HG03103 (cell line): ENCODE data around the gene CILP.
"Not testable (repeated sequence)": the region's sequence is repeated elsewhere in the genome, so short reads cannot be mapped to it uniquely, and the experiment has no call there.

ENCODE experiments used
- ATAC-seq: cut with Tn5 transposase; IDR thresholded peaks from one replicate; pipeline ENCODE4 v1.9.1; 2021; ENCODE audit warnings: low read depth; ENCODE audit not compliant: unreplicated experiment

Gene CILP, protein sequence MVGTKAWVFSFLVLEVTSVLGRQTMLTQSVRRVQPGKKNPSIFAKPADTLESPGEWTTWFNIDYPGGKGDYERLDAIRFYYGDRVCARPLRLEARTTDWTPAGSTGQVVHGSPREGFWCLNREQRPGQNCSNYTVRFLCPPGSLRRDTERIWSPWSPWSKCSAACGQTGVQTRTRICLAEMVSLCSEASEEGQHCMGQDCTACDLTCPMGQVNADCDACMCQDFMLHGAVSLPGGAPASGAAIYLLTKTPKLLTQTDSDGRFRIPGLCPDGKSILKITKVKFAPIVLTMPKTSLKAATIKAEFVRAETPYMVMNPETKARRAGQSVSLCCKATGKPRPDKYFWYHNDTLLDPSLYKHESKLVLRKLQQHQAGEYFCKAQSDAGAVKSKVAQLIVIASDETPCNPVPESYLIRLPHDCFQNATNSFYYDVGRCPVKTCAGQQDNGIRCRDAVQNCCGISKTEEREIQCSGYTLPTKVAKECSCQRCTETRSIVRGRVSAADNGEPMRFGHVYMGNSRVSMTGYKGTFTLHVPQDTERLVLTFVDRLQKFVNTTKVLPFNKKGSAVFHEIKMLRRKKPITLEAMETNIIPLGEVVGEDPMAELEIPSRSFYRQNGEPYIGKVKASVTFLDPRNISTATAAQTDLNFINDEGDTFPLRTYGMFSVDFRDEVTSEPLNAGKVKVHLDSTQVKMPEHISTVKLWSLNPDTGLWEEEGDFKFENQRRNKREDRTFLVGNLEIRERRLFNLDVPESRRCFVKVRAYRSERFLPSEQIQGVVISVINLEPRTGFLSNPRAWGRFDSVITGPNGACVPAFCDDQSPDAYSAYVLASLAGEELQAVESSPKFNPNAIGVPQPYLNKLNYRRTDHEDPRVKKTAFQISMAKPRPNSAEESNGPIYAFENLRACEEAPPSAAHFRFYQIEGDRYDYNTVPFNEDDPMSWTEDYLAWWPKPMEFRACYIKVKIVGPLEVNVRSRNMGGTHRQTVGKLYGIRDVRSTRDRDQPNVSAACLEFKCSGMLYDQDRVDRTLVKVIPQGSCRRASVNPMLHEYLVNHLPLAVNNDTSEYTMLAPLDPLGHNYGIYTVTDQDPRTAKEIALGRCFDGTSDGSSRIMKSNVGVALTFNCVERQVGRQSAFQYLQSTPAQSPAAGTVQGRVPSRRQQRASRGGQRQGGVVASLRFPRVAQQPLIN

DNA sequence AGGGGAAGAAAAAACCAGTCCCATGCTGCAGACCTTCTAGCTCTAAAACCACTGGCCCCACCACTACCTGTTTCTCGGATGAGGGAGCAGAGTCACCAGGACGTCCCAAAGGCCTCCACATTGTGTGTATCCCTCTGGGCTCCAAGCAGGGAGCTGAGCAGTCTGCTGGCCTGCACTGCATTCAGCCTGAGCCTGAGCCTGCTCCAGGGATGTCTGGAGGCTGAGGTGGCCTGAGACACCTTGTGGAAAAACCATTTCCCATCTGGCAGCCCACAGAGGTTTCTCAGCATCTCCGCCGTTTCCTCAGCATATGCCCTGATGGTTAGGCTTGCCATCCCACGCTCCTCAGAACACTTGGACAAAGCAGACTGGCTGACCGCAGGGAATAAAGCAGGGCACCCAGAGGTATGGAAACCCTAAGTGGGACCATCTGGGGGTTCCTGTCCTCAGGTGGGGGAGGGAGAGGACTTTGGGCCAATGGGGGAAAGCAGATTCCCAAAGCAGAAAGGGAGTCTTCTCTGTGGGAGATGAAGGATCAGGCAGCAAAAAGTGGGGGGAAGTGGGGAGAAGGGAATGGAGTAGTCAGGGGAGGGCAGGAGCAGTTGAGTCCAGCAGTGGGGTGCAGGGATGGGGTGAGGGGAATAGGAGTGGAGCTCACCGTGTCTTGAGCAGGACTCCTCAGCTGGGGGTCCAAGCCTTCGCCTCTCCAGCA is at the start of gene CILP:
Gene CILP, minus strand, starts transcription at position 704 of the 712 bp plus-strand sequence. CDS start 1,718 bp downstream, outside the sequence.
- ATAC-seq: no peak

DNA sequence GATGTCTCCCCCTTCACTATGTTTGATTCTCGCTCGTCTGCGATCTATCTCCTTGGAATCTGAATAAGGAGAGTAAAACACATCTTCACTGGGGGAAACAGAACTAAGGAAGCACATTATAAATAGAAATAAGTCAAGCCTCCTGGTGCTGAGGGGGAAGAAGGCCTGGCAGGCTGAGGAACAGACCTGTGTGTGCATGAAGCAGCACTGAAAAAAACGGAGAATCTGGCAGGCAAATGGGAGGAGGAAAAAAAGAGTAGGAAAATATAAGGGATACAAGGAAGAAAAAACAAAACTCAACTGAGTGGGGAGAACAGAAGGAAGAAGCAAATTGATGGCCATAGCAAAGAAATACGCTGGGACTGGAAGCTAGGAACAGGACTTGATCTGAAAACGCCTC is 49.7 kb upstream of the CILP start:
- no peak for ATAC-seq

DNA sequence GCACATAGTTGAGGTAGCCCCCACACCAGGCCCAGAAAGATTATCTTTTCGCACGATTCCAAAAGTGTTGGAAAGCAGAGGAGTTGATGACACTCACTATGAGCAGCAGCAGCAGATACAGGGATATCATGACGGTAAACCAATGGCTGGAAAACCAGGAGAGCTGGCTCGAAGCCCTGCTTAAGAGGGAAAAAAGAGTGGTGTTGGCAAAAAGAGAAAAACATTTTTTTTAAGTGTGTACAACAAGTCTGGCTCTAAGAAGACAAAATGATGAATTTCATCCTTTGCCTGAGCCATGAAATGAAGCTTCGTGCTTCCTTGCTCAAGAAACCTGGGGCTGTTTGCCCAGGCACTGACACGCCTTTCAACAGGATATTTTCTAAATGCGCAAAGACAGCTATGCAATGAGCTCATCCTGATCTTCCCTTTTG is 48.1 kb upstream of the CILP start:
- ATAC-seq: no peak

DNA sequence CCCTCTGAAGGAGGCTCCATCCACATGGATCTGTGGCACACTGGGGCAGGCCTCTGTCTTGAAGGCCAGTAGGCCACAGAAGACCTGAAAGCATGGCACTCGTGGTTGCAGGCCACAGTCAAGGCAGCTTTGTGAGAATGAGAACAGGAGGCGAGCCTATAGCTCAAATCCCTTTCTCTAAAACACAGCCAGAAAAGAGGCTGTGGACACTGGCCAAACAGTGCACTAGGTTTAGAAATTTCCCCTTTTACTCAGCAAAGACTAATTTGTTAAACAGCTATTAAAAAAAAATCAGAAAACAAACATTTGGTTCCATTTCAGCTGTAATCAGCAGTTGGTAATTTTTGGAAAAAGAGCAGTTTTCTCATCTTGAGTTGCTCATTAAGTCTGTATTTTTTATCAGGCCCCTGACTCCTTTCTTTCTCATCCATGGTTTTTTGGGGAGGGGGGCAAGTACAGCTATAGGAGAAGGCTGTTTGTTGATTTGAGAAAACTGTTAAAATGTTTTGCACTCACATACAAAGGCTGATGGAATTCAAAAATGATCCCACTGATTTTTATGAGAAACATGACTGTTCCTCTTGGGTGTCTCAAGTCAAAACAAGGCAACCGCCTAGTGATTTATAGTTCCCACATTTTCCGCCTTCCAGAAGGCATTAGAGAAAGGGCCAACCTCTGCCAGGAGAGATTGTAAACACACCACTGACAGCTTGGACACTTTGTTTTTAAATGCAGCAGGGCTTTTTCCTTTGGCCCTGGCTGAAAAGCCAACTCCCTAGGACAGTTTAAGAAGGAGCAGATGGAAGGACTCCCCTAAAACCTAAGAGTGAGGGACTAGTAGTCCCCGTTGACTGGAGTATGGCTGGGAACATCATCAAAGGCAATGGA is 47.3 kb upstream of the CILP start:
- ATAC-seq: no peak

DNA sequence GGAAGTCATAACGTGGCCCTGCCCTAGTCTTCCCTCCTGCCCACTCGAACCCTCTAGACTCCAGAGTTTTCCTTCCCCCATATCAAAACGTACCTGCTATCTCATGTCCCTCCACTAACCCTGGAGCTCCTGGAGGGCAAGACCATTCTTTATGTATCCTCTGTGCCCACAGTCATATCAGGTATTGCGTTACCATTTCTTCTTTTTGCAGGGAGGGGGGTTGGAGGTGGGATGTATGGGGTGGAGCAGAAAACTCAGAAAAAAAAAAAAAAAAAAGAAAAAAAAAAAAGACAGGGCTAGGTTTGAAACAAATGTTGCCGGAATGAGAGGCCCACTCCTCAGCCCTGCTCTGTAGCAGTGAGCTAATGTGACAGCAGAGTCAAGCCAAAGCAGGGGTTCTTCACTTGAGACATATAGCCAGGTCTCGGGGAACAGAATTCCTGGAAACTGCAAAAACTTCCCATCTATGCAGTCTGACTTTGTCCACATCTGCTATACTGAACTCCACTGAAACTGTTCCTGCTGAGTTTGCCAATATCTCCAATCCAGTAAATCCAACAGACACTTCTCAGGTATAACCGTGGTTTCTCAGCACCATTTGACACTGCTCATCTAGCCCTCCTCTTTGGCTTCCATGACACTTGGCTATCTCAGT is 44.3 kb upstream of the CILP start:
- no peak for ATAC-seq

DNA sequence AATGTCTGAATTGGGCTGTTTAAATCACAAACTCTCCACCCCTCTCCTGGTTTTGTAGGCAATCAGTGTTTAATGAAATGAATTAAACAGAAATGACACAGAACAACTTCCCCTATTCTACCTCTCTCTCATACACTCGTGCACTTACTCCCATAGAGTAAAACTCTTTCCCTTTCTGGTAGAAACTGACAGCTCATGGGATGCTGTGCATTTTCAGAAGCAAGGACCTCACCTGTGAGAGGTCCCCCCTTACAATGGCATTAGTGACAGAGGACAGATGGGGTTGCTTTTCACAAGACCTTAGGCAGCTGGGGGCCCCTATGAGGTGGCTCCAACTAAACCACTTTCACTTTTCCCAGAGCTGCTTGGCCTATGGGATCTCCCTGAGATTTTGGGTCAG is 43.5 kb upstream of the CILP start:
- ATAC-seq: no peak

DNA sequence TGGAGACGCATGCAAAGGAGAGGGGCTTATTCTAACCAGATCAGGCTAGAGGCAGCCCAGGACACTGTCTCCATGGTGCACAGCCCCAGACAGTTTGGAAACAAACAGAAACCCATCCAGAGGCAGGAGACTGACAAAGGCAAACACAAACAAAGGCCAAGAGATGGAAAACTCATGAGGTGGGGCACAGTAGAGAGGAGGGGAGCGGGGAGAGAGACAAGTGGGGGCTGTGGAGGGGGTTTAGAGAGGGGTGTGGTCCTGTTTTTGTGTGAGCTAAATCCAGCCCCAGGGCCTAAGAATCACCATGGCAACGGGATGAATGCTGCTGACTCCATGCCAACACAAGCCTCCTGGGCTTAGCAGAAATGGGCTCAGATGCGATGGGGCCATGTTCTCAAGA is 43.1 kb upstream of the CILP start:
- no peak for ATAC-seq

DNA sequence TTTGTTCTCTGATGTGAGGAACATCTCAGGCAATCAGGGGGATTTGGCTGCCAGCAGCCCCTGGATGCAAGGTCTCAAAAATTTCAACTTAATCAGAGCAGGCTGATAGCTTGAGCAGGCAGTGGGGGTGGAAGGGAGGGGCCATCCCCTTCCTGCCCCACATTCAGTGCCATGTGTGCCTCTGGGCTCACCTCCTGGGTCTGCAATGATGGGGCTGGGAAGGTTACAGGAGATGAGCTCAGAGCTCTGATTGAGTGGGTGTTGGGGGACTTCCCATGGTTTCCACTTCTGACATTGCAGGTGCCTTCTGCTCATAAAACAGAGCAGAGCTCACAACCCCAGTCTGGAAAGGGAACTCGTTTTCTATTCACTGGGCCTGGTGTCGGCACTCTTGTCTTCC is 38.4 kb upstream of the CILP start:
- ATAC-seq: no peak

DNA sequence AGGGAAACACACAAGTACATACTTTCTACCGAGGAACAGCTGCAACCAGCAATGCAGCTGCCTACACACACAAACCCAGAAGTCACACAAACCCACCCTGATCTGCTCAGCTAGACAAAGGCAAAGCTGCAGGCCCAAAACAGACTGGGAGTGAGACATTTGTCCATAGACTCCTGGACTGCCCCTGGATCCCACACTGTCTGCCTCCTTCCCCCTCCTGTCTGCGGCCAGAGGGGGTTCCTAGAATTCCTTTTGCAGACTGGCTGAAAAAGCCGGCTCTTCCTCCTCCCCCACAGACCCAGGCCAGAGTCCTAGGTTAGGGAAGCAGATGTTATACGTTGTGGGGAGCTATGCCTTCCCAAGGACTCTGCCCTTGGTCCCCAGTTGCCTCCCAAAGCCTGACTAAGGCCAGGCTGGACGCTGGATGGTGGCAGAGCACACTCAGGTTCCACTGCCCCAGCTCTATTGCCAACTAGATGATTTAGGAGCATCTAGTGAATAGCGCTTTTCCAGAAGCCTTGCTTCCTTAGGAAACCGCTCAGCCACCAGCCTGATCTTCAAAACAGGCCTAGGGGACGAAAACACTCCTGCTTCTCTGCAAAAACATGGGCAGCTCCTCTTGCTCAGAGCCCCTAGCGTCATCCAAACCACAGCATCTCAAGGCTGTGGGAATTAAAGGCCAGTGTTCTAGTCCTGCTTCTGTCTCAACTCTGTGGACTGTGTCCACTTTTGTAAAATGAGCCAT is 37.4 kb upstream of the CILP start:
- ATAC-seq: no peak

DNA sequence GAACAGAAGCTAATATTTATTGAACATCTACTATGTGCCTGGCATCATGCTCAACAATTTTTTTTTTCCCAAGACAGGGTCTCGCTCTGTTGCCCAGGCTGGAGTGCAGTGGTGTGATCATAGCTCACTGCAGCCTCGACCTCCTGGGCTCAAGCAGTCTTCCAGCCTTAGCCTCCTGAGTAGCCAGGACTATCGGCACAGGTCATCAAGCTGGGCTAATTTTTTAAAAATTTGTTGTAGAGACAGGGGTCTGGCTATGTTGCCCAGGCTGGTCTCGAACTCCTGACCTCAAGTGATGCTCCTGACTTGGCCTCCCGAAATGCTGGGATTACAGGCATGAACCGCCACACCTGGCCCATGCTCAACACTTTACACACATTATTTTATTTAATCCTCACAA is 35.7 kb upstream of the CILP start:
- ATAC-seq: no peak

DNA sequence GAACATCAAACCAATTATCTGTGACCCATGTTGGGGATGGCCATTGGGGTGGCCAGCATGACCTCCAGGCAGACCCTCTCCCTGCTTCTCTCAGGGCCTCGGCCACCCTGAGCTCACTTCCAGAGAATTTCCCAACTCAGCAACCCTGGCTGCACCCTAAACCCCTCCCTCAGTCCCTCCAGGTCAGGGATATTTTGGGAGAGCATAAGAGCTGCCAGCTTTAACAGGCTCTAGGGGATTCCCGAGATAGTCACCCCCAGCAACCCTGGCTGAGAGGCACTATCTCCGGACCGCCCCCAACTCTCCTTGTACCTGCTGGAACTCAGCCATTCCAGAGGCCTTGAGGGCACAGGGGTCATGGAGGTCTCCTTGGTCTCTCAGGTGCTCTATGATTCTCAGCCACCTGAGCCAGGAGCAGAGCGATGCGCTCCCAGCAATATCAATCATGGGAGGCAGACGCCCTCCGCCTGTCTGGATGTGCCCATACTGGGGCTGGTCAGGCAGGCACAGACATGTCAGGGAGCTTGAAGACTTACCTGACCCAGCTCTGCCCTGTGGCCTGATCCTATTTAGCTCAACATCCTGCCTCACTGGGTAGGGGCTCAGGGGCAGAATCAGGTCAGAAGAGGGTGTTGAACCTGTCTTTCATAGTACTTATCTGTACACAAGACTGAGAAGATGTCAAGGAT is 34.9 kb upstream of the CILP start:
- ATAC-seq: no peak

DNA sequence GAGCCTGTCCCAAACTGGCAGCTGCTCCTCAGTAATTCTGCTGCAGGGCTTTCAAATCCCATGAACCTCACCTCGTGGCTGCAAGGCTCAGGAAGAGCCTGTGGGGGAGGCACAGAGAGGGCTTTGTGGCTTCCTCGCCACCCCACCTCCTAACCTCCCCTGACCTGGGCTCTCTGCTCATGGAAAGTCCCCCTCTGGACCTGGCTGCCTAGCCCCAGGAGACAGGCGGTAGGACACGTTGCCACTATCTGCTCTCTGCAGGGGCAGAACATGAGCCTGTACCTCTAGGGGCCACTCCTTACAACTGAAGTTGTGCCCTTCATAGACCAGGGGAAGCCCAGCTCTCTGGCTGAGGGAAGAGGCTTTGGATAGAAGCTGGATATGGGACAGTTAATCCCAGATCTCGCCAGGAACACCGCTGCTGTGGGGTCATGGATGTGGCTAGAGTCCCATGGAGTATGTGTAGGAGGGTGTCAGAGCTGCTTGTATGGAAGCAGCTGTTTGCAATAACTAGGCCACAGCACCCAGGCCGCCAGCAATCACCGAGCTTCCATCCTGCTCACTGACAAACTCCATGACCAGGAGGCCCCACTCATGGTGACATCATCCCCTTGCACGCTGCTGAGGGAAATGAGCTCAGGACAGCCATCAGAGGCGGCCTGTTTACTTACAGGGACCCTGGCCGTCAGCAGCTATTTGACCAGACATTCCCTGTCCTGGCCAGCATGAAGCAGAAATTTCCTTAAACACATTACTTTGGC is 34.0 kb upstream of the CILP start:
- ATAC-seq: no peak

DNA sequence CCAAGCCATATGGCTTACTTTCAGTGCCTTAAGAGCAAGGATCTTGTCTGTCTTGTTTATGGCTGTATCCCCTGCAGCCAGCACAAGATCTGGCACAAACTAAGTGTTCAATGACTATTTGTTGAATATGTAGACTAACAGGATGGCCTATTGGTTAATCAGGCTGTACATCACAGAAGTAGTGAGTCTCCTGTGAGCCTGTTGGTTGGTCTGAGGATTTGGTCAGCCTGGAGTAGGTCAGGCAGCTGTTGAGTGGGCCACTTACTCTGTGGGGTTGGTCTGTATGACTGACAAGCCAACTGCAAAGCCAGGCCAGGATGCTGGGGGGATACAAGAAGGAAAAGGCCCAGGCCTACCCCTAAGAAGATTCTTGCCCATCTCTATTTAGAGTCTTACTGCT is 33.4 kb upstream of the CILP start:
- ATAC-seq: no peak

DNA sequence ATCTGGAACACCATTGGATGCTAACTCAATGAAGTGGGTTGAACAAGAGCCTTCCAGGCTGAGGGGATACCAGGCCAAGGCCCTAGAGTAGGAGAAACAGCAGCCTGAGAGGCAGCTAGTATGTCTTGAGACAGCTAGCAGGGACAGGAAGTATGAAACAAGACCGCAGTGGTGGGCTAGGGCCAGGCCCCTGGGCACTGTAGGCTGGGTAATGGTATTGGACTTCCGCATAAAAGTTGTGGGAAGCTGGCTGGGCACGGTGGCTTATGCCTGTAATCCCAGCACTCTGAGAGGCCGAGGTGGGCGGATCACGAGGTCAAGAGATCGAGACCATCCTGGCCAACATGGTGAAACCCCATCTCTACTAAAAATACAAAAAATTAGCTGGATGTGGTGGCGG is 25.2 kb upstream of the CILP start:
- not testable (repeated sequence) for ATAC-seq

DNA sequence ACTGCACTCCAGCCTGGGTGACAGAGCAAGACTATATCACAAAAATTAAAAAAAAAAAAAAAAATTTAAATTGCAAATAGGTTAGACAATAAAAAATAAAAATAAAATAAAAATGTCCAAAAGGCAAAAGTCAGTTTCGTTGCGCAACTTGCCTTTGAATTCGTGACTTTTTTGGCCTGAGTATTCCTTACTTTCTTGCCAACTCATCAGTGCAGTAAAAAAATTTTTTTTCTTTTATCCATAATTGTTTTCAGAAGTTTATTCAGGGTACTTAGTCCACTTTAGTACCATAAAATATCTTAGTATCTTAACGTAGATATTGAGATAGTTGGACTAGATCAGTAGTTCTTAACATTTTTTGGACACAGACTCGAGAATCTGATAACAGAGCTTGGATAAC is 22.4 kb upstream of the CILP start:
- ATAC-seq: no peak

DNA sequence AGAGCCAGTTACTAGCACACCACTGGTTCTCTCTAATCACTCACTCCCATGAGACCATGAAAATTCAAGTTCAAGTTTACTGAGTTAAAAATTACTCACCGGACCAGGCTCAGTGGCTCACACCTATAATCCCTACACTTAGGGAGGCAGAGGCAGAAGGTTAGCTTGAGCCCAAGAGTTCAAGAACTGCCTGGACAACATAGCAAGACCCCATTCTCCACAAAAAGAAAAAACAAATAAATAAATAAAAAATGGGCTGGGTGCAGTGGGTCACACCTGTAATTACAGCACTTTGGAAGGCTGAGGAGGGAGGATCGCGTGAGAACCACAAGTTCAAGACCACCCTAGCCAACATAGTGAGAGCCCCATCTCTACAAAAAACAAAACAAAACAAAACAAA is 21.2 kb upstream of the CILP start:
- no peak for ATAC-seq

DNA sequence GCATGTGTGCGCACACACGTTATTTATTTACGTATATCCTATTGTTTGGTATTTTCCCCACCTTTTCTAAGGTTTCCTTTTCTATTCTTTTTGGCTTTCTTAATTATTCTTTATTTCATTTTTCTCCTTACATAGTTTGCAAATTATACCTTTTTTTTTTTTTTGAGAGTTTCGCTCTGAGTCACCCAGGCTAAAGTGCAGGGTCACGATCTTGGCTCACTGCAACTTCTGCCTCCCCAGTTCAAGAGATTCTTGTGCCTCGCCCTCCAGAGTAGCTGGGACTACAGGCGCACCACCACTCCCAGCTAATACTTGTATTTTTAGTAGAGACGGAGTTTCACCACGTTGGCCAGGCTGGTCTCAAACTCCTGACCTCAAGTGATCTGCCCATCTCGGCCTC is 20.0 kb upstream of the CILP start:
- ATAC-seq: no peak
